GOT3 (cell line): Measurements from ENCODE around the gene PSMB11.

Source experiments
- DNase-seq: peaks from one replicate; lab custom pipeline; 2025; ENCODE audit warnings: mixed read lengths; lab: John Stamatoyannopoulos, UW

PSMB11 gene

DNA sequence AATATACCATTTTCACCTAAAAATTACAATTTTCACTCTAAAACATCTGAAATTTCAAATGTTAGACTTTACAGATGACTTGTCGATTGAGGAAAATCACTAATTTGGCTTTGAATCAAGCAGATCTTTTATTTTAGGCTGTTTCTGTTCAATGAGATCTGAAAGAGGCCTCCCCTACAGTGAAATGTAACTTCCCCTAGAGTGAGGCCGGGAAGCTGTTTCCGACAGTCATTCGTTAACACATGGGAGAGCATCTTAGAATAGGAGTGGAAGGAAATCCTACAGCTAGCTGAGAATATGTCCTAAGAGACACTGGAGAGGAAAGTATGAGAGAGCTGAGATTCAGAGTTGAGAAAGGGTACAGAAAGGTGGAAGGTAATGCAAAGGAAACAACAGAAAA is 26.4 kb upstream of the PSMB11 start:
- no peak for DNase-seq

DNA sequence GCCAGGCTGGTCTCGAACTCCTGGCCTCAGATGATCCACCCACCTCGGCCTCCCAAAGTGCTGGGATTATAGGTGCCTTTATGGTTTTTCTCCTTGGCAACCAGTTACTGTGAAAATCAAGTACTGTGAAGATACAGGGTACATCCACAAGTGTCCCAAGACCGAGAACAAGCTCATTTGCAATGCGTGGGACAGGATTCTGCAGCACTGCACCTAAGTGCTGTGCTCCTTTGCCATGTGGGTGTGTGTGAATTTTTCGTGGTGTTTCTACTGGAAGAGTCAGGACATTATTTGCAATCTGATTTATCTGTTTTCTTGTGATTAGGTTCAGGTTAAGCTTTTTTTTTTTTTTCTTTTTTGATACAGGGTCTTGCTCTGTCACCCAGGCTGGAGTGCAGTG is 24.9 kb upstream of the PSMB11 start:
- no peak for DNase-seq

GRCh38 chr14:23018107-23018506 is 23.9 kb upstream of the PSMB11 start:
- DNase-seq: no peak

DNA sequence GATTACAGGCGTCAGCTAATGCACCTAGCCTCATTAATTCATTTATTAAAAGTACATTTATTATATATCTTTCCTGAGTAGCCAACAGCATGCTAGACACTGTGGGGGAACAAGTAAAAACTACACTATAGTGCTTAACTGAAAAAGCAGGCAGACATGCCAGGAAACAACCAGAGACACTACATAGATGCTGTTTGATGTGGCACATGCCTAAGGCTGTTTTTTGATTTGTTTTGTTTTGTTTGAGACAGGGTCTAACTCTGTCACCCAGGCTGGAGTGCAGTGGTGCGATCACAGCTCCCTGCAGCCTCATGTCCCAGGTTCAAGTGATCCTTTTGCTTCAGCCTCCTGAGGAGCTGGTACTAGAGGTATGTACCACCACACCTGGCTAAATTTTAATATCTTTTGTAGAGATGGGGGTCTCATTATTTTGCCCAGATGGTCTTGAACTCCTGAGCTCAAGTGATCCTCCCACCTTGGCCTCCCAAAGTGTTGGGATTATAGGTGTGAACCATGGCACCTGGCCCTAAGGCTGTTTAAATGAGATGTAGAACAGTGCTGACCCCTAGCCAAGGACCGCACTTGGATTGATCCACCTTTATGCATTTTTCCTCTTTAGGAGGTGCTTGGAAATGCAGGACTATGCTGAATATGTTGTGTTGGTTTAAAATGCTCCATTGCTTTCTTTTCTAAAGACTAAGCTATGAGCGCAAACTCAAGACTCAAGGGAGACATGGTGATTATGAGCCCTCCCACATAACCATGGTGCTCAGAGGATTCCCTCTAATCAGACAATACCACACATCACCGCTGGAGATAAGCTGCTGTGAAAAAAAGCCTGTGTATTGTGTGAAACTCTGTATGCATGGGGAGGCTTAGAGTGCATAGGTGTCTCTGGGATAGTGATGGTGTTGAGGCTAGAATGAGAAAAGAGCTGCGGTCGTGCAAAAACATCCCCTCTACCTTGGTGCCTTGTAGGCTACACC is 21.6 kb upstream of the PSMB11 start:
- DNase-seq: no peak

- DNase-seq: no peak
Observed at GRCh38 chr14:23021434-23021833, 20.6 kb upstream of the PSMB11 start.

DNA sequence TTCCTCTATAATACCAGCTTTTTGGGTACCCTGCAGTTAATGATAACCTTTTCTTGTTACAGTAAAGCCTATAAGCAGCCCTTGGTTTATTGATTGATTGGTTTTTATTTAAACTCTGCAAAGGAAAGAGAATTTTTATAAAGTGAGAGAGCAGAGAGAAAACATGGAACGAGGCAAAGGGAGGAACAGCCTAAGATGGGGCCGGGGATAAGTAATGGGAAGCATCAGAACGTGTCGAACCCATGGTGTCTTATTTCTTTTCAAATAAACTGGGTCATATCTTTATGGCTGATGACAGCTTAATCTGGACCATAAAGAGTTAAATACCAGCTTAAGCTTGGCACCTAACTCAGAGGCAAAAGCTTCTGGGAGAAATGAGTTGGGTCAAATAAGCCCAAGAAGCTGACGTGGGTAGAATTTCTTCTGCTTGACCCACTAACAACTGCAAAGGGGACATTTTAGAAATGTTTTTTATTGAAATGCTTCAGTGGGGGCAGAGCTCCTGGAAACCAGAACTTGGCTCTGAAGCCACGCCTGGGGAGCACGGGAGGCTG is 20.0 kb upstream of the PSMB11 start:
- DNase-seq: no peak

DNA sequence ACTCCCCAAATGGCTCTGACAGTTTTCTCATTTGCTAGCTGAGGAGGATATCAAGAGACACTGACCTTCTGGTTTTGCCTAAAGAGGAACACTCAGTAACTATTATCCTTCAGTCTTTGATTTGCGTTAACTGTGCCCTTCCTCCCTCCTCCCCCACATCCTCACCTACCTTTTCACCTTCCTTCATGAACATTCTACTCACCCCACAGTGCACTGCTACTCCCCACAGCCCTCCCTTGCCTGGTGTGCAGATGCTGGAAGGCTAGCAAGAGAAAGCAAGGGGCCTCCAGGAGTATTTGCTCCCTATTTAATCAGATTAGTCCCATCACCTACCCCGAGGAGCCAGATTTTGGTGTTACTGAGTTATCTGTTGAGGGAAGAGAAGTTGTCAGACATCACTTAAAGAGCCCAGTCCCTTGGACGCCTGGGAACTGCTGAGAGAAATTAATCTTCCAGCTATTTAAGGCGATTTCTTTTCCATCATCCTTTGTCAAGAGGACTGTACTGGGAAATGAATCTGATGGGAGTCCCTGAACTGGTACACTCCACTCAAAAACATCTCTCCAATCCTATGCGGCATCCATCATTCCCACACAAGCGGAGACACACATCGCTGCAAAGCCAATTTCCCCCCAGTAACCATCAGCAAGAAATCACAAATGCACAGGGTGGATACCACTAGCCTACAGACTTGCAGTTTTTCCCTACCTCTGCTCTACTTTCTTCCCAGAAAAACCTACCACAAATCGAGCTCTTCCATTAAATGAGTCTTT is 18.8 kb upstream of the PSMB11 start:
- no peak for DNase-seq

DNA sequence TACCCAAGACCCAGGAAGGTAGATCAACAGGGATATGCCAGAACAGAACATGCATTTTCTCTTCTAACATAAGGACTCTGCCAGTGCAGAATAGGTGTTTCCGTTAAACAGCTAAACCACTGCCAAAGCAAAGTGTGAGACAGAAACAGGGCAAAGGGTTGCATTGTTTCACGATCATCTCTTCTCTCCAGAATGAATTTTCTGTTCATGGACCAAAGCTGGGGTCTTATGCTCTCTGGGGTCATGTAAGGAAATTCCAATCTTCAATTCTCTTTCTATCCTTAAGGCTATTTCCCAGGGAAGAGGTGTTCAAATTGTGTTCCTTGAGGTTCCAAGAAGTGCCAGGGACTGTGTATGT is 18.2 kb upstream of the PSMB11 start:
- DNase-seq: no peak

DNA sequence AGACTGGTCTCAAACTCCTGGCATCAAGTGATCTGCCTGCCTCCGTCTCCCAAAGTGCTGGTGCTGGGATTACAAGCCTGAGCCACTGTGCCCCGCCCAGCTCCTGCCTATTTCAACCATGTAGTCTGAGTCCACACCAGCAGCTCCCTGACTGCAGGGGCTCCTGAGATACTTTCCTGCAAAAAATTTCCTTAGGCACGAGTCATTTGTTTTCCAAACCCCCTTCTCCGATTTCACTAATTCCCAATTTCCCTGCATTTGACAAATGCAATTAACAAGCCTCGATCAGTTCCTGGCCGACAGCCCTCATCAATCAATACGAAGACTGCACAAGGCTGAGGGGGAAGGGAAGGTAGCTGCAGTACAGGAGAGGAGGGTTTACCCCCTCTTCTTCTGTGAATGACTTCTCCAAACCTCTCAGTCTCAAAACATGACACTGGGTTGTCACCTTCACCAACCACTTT is 17.4 kb upstream of the PSMB11 start:
- no peak for DNase-seq

DNA sequence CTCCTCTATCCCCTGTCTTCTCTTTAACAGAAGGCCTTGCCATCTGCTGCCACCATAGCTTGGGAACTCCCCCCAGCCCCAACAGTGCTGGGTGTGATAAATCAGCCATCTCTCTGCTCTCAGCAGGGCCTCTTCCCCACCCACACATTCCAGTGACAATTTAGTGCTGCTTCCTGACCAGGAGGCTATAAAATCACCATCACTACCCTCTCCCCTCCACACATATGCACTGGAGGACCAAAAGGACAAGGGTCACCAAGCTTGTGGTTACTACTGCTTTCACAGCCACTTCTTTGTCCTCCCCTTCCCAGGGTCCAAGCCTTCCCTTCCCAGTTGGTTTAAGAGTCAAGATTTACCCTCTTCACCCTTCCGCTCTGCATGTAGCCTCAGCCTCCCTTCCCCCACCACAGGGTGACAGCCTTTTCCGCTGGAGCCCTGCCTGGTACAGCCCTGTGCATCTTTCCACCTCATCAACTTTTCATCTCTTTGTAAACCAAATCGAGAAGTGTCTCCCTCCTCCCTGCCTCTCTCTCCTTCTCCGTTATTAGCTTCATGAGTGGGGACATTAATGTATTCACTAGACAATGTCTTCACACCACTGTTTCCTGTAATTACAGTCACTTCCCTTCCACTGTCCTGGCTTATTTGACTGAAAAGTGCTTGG is 16.7 kb upstream of the PSMB11 start:
- no peak for DNase-seq

DNA sequence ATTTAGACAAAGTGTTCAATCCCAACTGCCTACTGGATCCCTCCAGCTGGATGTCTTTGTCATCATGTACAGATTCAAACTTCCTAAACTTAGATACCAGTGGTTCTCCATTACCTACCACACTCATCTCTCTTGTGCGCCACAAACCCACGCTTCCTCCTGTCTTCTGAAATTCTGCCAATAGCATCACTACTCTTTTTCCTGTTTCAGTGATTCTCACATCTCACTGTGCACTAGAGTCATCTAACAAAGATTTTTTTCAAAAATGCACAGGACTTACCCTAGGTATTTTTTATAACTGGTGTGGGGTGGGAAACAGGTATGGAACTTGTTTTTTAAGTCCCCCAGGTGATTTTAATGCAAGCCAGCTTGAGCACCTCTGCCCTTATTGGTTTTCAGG is 13.2 kb upstream of the PSMB11 start:
- DNase-seq: no peak

DNA sequence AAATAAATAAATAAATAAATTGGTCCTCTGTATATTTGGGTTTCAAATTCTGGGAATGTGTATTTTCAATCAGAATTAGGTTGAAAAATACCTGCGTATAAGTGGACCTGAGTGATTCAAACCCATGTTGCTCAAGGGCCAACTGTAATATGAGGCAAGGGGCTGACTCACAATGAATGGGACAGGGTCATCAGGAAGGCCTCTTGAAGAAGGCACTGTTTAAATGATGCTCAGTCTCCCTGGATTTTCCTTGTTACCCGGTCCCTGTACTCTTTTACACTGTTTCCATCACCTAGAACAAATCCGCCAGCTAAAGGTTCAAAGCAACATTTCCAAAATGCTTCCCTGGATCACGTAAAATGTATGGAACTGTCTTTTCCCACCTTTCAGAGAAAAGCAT is 11.1 kb upstream of the PSMB11 start:
- DNase-seq: no peak

GRCh38 chr14:23033251-23033727 is 8.7 kb upstream of the PSMB11 start:
- no peak for DNase-seq

DNA sequence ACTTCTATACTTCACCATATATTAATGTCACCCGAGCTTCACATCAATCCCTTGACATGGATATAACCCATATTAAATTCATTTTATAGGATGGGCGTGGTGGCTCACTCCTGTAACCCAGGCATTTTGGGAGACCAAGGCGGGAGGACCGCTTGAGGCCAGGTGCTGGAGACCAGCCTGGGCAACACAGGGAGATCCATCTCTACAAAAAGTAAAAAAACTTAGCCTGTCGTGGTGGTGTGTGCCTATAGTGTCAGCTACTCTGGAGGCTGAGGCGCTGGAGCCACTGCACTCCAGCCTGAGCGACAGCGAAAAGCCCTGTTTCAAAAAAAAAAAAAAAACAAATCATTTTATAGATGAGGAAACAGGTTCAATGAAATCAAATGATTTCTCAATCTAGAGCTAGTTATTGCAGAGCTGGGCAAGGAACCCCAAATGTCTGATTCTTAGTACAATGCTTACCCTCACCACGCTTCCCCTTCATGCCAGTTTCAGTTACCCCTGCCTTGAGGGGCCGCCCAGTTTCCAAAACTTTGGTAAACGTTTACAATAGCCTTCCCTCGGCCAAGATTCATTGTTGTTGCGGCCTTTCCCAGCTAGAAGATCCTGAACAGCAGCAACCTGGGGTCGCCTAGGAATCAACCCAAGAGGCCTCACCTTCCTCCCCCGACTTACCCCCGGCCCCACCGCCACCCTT is 8.1 kb upstream of the PSMB11 start:
- DNase-seq: no peak

DNA sequence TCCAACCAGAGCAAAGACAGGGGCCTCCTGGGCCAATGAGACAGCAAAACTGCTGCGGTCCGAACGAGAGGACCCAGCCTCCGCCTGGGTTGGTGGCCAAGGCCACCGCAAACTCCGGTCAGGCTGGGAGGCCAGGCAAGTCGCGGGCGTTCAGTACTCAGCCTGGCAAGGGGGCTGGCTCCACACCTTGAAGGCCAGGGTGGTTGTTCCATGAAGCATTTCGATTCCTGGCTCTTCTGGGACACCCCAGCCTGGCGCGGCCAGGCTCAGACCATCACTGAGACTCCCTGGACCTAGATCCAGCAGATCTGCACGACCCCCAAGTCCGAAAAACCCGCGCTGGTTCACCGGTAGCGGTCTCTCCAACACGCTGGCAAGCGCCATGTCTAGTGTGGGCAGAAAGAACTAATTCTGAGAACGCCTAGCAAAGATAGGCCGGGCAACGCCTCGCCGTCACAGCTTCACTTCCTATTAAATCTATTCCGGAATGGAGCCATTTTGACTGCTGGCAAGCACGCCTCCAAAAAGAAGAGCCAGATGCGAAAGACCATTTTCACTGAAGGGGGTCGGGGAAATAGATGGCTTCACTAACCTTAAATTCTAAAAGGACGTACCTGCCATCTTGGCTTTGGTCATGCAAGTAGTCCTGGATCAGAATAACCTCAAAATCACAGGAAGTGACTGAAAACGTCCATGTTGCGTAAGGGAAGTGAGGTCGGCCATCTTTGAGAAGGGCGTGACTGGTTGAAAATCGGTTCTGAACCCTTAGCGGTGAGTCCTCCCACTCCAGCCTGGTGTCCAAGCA is 7.3 kb upstream of the PSMB11 start, which contains the start of gene PSMB5:
Gene PSMB5, minus strand, starts transcription at position 403 of the 805 bp plus-strand sequence. Its CDS starts 19 bp downstream, at position 384.
- DNase-seq: no peak

GRCh38 chr14:23035303-23036144 is 6.5 kb upstream of the PSMB11 start:
- no peak for DNase-seq

DNA sequence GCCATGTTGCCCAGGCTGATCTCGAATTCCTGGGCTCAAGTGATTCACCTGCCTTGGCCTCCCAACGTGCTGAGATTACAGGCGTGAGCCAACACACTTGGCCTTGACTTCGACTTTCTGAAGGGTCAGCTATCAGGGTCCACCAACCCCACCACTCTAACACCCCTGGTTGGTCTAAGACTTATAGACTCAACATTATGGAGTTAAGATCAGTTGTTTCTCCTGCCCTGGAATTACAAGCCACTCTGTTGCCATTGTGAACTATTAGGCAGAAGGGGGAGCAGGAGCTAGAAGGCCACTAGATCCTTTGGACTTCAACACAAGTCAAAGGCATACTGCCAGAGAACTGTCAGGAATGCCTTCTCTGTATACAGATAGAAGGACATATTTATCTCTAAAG is 1.9 kb upstream of the PSMB11 start:
- no peak for DNase-seq

DNA sequence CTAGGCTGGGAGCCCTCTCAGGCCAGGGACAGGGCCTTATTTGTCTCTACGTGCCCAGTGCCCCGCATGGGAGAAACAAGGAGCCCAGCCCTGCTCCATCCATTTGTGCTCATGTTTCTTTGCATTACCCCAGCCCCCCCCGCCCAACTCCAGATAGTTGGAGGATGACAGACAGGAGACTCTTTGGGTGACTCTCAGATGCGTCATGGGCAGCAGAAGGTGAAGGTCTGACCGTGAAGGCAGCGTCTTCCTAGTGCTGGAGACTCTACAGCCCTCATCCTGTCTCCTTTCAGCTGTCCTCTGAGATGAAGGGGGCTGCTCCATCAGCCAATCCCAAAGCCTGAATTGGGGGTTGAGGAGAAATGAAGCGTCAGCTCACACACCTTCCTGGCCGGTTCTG is 283 bp upstream of the PSMB11 start:
- DNase-seq: no peak

GRCh38 chr14:23043145-23043544 is 1.1 kb downstream of the PSMB11 start:
- DNase-seq: no peak

- DNase-seq: no peak
Observed at GRCh38 chr14:23043754-23044153, 1.7 kb downstream of the PSMB11 start.
